ACC112 (cell line): Measurements from ENCODE around the gene ERC1.
A peak's percentile ranks its signal among the peaks of the same experiment; 100 is the strongest.
"Not testable (repeated sequence)": the region's sequence is repeated elsewhere in the genome, so short reads cannot be mapped to it uniquely, and the experiment has no call there.

ENCODE experiments used
- H2AFZ ChIP-seq: fragments of 200-600 bp; sonication (generic); one replicate; pipeline ENCODE4 v1.6.0; 2017; ENCODE audit warnings: antibody characterized with exemption, low read length; ENCODE audit not compliant: unreplicated experiment
- H3K27ac ChIP-seq: fragments of 200-600 bp; sonication (generic); 2 replicates; pipeline ENCODE4 v1.5.1; 2014; ENCODE audit warnings: low read depth, mild to moderate bottlenecking, antibody characterized with exemption, low read length, moderate library complexity
- H3K27me3 ChIP-seq: fragments of 200-600 bp; sonication (generic); 2 replicates; pipeline ENCODE4 v1.6.1; 2014; ENCODE audit warnings: mild to moderate bottlenecking, antibody characterized with exemption, low read length, moderate library complexity, mixed read lengths; ENCODE audit not compliant: insufficient read depth
- H3K36me3 ChIP-seq: fragments of 200-600 bp; sonication (generic); 2 replicates; pipeline ENCODE4 v1.6.1; 2016; ENCODE audit warnings: mild to moderate bottlenecking, antibody characterized with exemption, low read length, moderate library complexity, mixed read lengths; ENCODE audit not compliant: insufficient read depth
- H3K4me1 ChIP-seq: fragments of 200-600 bp; sonication (generic); one replicate; pipeline ENCODE4 v1.6.1; 2016; ENCODE audit warnings: low read length, mixed read lengths; ENCODE audit not compliant: insufficient read depth, unreplicated experiment, control insufficient read depth
- H3K4me3 ChIP-seq: fragments of 200-600 bp; sonication (generic); 2 replicates; pipeline ENCODE4 v1.5.1; 2014; ENCODE audit warnings: mild to moderate bottlenecking, low read depth, low read length
- H3K79me2 ChIP-seq: fragments of 200-600 bp; sonication (generic); one replicate; pipeline ENCODE4 v1.6.0; 2016; ENCODE audit warnings: low read length; ENCODE audit not compliant: control insufficient read depth, unreplicated experiment, insufficient read depth

Gene ERC1

DNA sequence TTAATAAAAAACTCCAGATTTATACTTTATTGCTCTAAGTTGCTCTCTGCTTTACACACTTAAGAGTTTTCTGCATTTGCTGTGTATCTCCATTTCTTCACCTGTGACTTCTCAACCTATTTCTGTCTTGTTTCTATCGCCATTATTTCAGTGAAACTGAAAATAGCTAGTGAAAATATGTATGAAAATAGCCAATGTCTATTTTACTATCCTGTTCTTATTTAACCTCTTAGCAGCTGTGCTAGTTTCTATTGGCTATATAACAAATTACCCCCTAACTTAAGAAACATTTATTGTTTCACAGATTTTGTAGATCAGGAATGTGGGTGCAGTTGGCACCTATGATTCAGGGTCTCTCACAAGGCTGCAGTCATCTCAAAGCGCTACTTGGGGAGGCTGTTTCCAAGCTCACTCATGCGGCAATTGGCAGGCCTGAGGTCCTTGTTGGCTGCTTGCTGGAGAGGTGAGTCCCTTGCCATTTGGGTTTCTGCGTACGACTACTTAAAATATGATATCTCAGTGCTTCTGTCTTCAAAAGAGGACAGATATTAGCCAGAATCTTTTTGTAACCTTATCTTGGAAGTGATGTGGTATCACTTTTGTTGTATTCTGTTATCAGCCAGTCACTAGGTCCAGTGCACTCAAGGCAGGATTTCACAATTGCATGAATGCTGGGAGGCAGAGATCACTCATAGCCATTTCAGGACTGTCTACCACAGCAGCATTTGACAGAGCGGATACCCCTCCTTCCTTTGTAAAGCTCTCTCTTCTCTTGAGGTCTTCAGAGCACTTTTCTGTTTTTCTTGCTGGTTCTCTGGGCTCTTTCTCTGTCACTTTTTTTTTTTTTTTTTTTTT is 7.2 kb downstream of the ERC1 start:
- peaks cover 76% of the 10 kb centered on the region for H3K79me2 ChIP-seq
- H2AFZ ChIP-seq: no peak overlapping the region
- H3K36me3 ChIP-seq: no peaks in the 10 kb centered on the region
- H3K4me3 ChIP-seq: no peak overlapping the region
- H3K4me1 ChIP-seq: peaks cover 19% of the 10 kb centered on the region
- no peaks in the 10 kb centered on the region for H3K27me3 ChIP-seq
- H3K27ac ChIP-seq: no peak overlapping the region

DNA sequence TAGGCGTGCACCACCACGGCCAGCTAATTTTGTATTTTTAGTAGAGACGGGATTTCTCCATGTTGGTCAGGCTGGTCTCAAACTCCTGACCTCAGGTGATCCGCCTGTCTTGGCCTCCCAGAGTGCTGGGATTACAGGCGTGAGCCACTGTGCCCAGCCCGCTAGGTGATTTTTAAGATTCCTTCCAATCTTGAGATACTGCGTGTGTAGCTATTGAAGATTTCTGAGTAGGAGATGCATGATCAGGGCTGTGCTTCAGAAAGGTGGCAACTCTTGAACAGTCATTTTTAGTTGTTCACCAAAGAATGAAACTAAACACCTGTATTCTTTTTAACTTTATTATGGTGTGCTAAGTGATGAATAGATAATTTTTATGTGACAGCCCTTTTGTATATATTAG is 8.7 kb downstream of the ERC1 start:
- H2AFZ ChIP-seq, H3K36me3 ChIP-seq, H3K27me3 ChIP-seq, H3K4me3 ChIP-seq, H3K27ac ChIP-seq: not testable (repeated sequence)
- H3K4me1 ChIP-seq: peaks cover 15% of the 10 kb centered on the region
- peaks cover 75% of the 10 kb centered on the region for H3K79me2 ChIP-seq

DNA sequence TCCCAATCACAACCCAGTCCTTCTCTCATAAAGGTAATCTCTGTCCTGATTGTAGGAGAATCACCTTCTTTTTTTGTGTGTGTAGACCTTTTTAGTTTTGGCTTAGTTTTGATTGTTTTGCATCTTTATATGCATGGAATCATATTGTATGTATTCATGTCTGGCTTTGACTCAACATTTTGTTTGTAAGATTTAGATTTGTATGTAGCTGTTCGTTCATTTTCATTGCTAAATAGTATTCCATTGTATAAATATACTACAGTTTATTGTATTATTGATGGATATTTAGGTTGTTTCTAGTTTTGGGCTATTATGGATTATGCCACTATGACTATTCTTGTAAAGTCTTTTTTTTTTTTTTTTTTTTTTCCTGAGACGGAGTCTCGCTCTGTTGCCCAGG is 10.5 kb downstream of the ERC1 start:
- H3K4me3 ChIP-seq: no peak overlapping the region
- peaks cover 74% of the 10 kb centered on the region for H3K79me2 ChIP-seq
- H3K4me1 ChIP-seq: peaks cover 7% of the 10 kb centered on the region
- no peak overlapping the region for H2AFZ ChIP-seq
- no peaks in the 10 kb centered on the region for H3K36me3 ChIP-seq
- H3K27ac ChIP-seq: no peak overlapping the region
- no peaks in the 10 kb centered on the region for H3K27me3 ChIP-seq

DNA sequence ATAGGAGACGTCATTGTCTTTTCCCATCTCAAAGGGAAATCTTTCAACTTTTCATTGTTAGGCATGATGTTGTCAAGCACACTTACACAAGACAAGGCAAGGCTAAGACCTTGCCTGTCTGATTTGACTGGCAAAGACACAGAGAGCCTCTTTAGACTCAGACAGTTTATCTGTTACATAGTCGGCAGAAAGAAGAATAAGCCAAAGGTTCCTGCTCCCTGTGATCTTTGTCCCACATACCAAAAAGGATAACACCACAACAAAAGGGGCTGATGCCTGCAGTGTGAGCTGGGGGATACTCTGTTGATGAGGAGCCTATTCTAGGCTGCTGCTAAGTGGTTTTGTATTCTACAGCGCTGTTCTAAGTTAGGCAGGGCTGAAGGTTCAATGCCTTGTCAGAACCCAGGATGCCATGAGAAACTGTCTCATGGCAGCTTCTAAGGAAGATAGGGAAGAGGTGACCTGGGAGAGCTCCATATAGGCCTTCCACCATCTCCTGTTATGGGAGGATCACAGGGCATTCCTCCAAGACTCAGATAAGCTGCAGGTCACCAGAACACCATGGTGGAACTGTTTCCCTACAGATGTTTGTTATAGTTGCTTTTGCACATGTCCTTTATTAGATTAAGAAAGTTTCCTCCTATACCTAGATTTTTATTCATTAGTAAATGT is 12.7 kb downstream of the ERC1 start:
- Histone ChIP-seq H3K4me1 (no peaks in the 10 kb centered on the region), H3K79me2 (peaks cover 68% of the 10 kb centered on the region), H3K36me3 (no peaks in the 10 kb centered on the region), H2AFZ (no peak overlapping the region), H3K27me3 (no peaks in the 10 kb centered on the region), H3K4me3 (no peak overlapping the region), H3K27ac (no peak overlapping the region)

DNA sequence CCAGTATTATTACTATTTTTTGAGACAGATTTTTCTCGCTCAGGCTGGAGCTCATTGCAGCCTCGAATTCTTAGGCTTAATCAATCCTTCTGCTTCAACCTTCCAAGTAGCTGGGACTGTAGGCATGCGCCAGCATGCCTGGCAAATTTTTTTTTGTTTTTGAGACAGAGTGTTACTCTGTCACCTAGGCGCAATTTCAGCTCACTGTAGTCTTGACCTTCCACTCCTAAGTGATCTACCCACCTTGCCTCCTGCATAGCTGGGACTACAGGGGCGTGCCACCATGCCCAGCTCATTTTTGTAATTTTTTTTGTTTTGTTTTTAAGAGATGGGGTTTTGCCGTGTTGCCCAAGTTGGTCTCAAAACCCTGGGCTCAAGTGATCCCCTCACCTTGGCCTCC is 15.2 kb downstream of the ERC1 start:
- H3K27me3 ChIP-seq: no peaks in the 10 kb centered on the region
- H3K4me3 ChIP-seq: no peak overlapping the region
- H3K79me2 ChIP-seq: peaks cover 59% of the 10 kb centered on the region
- H3K27ac ChIP-seq: no peak overlapping the region
- H2AFZ ChIP-seq: no peak overlapping the region
- H3K36me3 ChIP-seq: no peaks in the 10 kb centered on the region
- no peaks in the 10 kb centered on the region for H3K4me1 ChIP-seq

DNA sequence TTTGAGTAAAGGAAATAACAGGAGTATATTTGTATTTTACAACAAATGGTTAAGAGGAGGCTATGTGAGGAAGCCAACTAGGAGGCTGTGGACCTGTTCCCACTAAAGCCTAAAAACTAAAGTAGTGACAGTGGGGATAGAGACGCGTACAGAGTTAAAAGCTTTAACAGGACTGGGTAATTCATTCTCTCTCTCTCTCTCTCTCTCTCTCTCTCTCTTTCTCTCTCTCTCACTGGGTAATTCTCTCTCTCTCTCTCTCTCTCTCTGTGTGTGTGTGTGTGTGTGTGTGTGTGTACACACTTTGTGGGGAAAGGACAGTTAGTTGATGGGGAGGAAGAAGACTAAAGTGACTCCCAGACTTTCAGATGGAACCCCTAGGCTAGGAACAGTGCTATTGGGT is 16.3 kb downstream of the ERC1 start:
- H3K79me2 ChIP-seq: peaks cover 63% of the 10 kb centered on the region

DNA sequence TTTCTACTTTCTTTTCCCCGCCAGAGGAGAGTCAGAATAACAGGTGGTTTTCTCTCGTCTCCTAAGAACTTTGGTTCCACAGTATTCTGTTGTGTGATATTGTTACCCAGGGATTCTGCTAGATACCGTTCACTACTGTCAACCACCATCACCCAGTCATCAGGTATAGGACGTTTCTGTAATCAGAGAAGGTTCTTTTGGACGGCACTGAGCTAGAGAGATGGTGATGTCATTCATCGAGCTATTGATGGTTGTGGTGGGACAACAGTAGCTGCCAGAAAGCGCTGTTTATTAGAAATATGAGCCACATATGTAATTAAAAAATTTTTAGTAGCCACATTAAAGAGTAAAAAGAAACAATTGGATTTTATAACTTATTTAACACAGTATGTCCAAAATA is 17.0 kb downstream of the ERC1 start:
- no peaks in the 10 kb centered on the region for H3K4me1 ChIP-seq
- H3K79me2 ChIP-seq: peaks cover 59% of the 10 kb centered on the region
- H3K27ac ChIP-seq: no peak overlapping the region
- H2AFZ ChIP-seq: no peak overlapping the region
- H3K36me3 ChIP-seq: no peaks in the 10 kb centered on the region
- no peaks in the 10 kb centered on the region for H3K27me3 ChIP-seq
- no peak overlapping the region for H3K4me3 ChIP-seq

More for the DNA sequence above, 16.3 kb downstream of the ERC1 start:
- Histone ChIP-seq H2AFZ (no peak overlapping the region), H3K4me1 (no peaks in the 10 kb centered on the region), H3K27me3 (no peaks in the 10 kb centered on the region), H3K27ac (no peak overlapping the region), H3K36me3 (no peaks in the 10 kb centered on the region), H3K4me3 (no peak overlapping the region)

DNA sequence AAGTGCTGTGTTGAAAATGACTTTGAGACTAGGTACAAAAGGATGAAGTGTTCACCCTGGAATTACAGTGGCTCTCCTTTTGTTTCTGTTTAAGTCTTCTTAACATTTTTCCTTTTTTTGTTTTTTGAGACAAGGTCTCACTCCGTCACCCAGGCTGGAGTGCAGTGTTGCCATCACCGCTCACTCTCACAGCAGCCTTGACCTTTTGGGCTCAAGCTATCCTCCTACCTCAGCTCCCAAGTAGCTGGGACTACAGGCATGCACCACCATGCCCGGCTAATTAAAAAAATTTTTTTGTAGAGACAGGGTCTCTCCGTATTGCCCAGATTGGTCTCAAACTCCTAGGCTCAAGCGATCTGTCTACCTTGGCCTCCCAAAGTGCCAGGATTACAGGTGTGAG is 20.1 kb downstream of the ERC1 start:
- no peak overlapping the region for H3K4me3 ChIP-seq
- no peaks in the 10 kb centered on the region for H3K27me3 ChIP-seq
- no peak overlapping the region for H2AFZ ChIP-seq
- H3K36me3 ChIP-seq: no peaks in the 10 kb centered on the region
- peaks cover 13% of the 10 kb centered on the region for H3K4me1 ChIP-seq
- H3K27ac ChIP-seq: no peak overlapping the region
- peaks cover 59% of the 10 kb centered on the region for H3K79me2 ChIP-seq

DNA sequence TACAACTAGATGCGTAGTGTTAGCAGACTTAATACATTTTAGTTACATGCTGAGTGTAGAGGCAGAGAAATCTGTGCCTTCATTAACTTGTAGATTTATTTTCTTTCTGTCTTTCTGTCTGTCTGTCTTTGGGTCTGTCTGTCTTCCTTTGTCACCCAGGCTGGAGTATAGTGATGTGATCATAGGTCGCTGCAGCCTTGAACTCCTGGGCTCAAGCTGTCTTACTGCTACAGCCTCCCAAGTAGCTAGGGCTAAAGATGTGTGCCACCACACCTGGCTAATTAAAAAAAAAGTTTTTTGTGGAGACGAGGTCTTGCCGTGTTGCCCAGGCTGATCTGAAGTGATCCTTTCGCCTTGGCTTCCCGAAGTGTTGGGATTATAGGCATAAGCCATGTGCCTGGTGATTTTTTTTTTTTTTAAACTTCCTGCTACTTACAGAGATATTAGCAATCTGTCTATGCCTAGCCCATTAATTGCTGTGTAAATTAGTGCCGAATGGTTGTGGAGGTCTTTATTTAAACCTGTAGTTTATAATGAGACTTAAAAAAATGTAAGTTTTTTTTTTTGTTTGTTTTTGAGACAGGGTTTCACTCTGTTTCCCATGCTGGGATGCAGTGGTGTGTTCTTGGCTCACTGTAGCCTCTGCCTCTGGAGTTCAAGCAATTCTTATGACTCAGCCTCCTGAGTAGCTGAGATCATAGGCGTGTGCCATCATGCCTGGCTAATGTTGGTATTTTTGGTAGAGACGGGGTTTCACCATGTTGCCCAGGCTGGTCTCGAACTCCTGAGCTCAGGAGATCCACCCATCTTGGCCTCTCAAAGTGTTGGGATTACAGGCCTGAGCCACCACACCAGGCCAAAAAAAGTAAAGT is 22.8 kb downstream of the ERC1 start:
- Histone ChIP-seq H3K79me2 (peaks cover 56% of the 10 kb centered on the region), H3K4me1 (peaks cover 13% of the 10 kb centered on the region), H3K27ac (peak overlapping the region; percentile 59), H3K36me3 (no peaks in the 10 kb centered on the region), H2AFZ (no peak overlapping the region), H3K4me3 (no peak overlapping the region), H3K27me3 (no peaks in the 10 kb centered on the region)

DNA sequence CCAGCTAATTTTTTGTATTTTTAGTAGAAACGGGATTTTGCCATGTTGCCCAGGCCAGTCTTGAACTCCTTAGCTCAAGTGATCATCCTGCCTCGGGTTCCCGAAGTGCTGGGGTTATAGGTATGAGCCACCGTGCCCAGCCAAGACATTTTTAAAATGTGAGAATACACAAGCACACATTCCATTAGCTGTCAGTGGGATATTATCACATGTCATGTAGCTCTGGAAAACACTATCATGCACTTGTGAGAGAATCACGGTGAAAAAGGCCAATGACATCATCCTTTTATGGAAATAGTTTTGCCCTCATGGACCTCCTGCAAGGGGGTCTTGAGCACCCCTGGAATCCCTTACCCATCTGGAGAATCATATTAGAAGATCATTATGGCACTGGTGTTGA is 28.3 kb downstream of the ERC1 start:
- peaks cover 44% of the 10 kb centered on the region for H3K79me2 ChIP-seq
- no peaks in the 10 kb centered on the region for H3K27me3 ChIP-seq
- H3K4me3 ChIP-seq: no peak overlapping the region
- peaks cover 12% of the 10 kb centered on the region; the same call in 1 of the 2 replicates for H3K36me3 ChIP-seq
- H2AFZ ChIP-seq: no peak overlapping the region
- peaks cover 2% of the 10 kb centered on the region for H3K4me1 ChIP-seq
- H3K27ac ChIP-seq: no peak overlapping the region
